HG02678 (cell line): ENCODE results near the gene IGFBPL1.
"Not testable (repeated sequence)": the region's sequence is repeated elsewhere in the genome, so short reads cannot be mapped to it uniquely, and the experiment has no call there.

Experiments
- ATAC-seq: cut with Tn5 transposase; IDR thresholded peaks from one replicate; pipeline ENCODE4 v1.9.1; 2021; ENCODE audit warnings: mild to moderate bottlenecking, moderate library complexity; ENCODE audit not compliant: unreplicated experiment

The IGFBPL1 gene

GRCh38 chr9:38380872-38381534 is 43.3 kb downstream of the IGFBPL1 start:
- ATAC-seq: no peak

- no peak for ATAC-seq
Observed at GRCh38 chr9:38380230-38380871, 43.9 kb downstream of the IGFBPL1 start.

- not testable (repeated sequence) for ATAC-seq
Observed at GRCh38 chr9:38377336-38378083, 46.7 kb downstream of the IGFBPL1 start.

GRCh38 chr9:38376021-38376670 is 48.1 kb downstream of the IGFBPL1 start:
- ATAC-seq: no peak

- ATAC-seq: no peak
Observed at GRCh38 chr9:38375572-38375963, 48.7 kb downstream of the IGFBPL1 start.

GRCh38 chr9:38374847-38375571 is 49.2 kb downstream of the IGFBPL1 start:
- no peak for ATAC-seq

GRCh38 chr9:38373679-38374078 is 50.6 kb downstream of the IGFBPL1 start:
- no peak for ATAC-seq

- ATAC-seq: no peak
Observed at GRCh38 chr9:38372762-38373619, 51.3 kb downstream of the IGFBPL1 start.

GRCh38 chr9:38371495-38371894 is 52.8 kb downstream of the IGFBPL1 start:
- peak; percentile 75 for ATAC-seq

- no peak for ATAC-seq
Observed at GRCh38 chr9:38370176-38370575, 54.1 kb downstream of the IGFBPL1 start.

- no peak for ATAC-seq
Observed at GRCh38 chr9:38368731-38369130, 55.5 kb downstream of the IGFBPL1 start.

GRCh38 chr9:38367898-38368297 is 56.4 kb downstream of the IGFBPL1 start:
- ATAC-seq: no peak

- no peak for ATAC-seq
Observed at GRCh38 chr9:38363589-38363925, 60.7 kb downstream of the IGFBPL1 start.

GRCh38 chr9:38362852-38363588 is 61.2 kb downstream of the IGFBPL1 start:
- ATAC-seq: peak; percentile 54

- no peak for ATAC-seq
Observed at GRCh38 chr9:38361473-38361850, 62.8 kb downstream of the IGFBPL1 start.

- ATAC-seq: no peak
Observed at GRCh38 chr9:38360839-38361472, 63.3 kb downstream of the IGFBPL1 start.

GRCh38 chr9:38359689-38360385 is 64.4 kb downstream of the IGFBPL1 start:
- no peak for ATAC-seq

- no peak for ATAC-seq
Observed at GRCh38 chr9:38359297-38359653, 65.0 kb downstream of the IGFBPL1 start.
